Uterus (tissue), 4 donors: ENCODE data around the gene KANSL1. TPM values are rescaled to one million over a fixed set of nuclear protein-coding genes. Genes with fewer than 3 reads are reported as not detected.
"Not testable (repeated sequence)": the region's sequence is repeated elsewhere in the genome, so short reads cannot be mapped to it uniquely, and the experiment has no call there.

ENCODE experiments used
- DNase-seq, 2 donors: peaks; one replicate each; pipeline ENCODE4 v3.0.0-alpha.2; 2019 to 2020
- H3K27ac ChIP-seq, 2 donors: fragments of 200-600 bp; sonication (generic); 1 replicate in 1 of 2; 2 replicates in 1 of 2; pipeline ENCODE4 v1.5.1; 2016 to 2018
- H3K27me3 ChIP-seq, 2 donors: fragments of 200-600 bp; sonication (generic); one replicate each; pipeline ENCODE4 v1.5.1; 2018 to 2019; ENCODE audit warnings: control low read depth in 1 of 2
- H3K36me3 ChIP-seq, 2 donors: fragments of 200-600 bp; sonication (generic); one replicate each; pipeline ENCODE4 v1.5.1; 2019; ENCODE audit warnings: control low read depth in 1 of 2
- H3K4me1 ChIP-seq, 2 donors: fragments of 200-600 bp; sonication (generic); one replicate each; pipeline ENCODE4 v1.5.1; 2018 to 2019; ENCODE audit warnings: control low read depth in 1 of 2
- H3K4me3 ChIP-seq, 2 donors: fragments of 200-600 bp; sonication (generic); 1 replicate in 1 of 2; 2 replicates in 1 of 2; pipeline ENCODE4 v1.5.1; 2018 to 2019; ENCODE audit warnings: mild to moderate bottlenecking in 1 of 2
- H3K9me3 ChIP-seq, 2 donors: fragments of 200-600 bp; sonication (generic); one replicate each; pipeline ENCODE4 v1.5.1; 2019; ENCODE audit warnings: control low read depth in 1 of 2
- CTCF ChIP-seq, 4 experiments: fragments of 200-600 bp in 2 of 4; fragments of 450-650 bp in 2 of 4; sonication (generic) in 2 of 4; IDR thresholded peaks; one replicate each; pipeline ENCODE4 v1.5.1; 2016 to 2019; ENCODE audit warnings: antibody characterized with exemption in 4 of 4, mild to moderate bottlenecking in 2 of 4, moderate library complexity in 1 of 4
- POLR2A ChIP-seq, 2 donors: fragments of 450-650 bp; IDR thresholded peaks; one replicate each; pipeline ENCODE4 v1.6.1; 2016; ENCODE audit warnings: antibody characterized with exemption in 2 of 2, mild to moderate bottlenecking in 1 of 2, moderate library complexity in 1 of 2
- intact Hi-C: fragments of 100-400 bp; cut with DNase I; formaldehyde crosslinking; loops from one replicate; pipeline ENCODE4 v1.15.1; 2023; ENCODE audit warnings: low total_unique reads
- total RNA-seq, 4 donors: library from RNA; depleted of rRNA in 3 of 4; stranded (reverse); fragments of >200 nt in 3 of 4; gene quantifications; one replicate each; pipeline versions ENCODE4 v1.1.0 to v1.2.4, GENCODE V29; 2014 to 2023
- donor health status: DM: yes; HTN: yes; CAD: no.

KANSL1 gene
- total RNA-seq, 4 donors from 2014 or later = 55.8 to 192 (median 146) TPM

- no peak overlapping the region for H3K27ac ChIP-seq
Measured at GRCh38 chr17:46120078-46120477, 73.2 kb downstream of the KANSL1 start.

GRCh38 chr17:46118964-46119363 lies 74.3 kb downstream of the KANSL1 start:
- Histone ChIP-seq H3K9me3 (no peaks in the 10 kb centered on the region), H3K27ac (no peak overlapping the region), H3K27me3 (no peaks in the 10 kb centered on the region), H3K36me3 (no peaks in the 10 kb centered on the region), H3K4me3 (no peak overlapping the region), H3K4me1 (peaks cover 0 to 9% of the 10 kb centered on the region in 2 donors)
- intact Hi-C loops = no loop called here
- DNase-seq = no peak
- no peak for TF ChIP-seq CTCF (IDR thresholded peaks at IDR 0.05)
- TF ChIP-seq POLR2A (IDR thresholded peaks at IDR 0.05) = no peak

More at GRCh38 chr17:46120078-46120477, 73.2 kb downstream of the KANSL1 start:
- Histone ChIP-seq H3K4me1 (peaks cover 0 to 9% of the 10 kb centered on the region in 2 donors), H3K27me3 (no peaks in the 10 kb centered on the region), H3K9me3 (no peaks in the 10 kb centered on the region), H3K4me3 (no peak overlapping the region), H3K36me3 (no peaks in the 10 kb centered on the region)
- intact Hi-C loops = no loop called here
- no peak for TF ChIP-seq CTCF (IDR thresholded peaks at IDR 0.05)
- no peak for TF ChIP-seq POLR2A (IDR thresholded peaks at IDR 0.05)
- no peak for DNase-seq

DNA sequence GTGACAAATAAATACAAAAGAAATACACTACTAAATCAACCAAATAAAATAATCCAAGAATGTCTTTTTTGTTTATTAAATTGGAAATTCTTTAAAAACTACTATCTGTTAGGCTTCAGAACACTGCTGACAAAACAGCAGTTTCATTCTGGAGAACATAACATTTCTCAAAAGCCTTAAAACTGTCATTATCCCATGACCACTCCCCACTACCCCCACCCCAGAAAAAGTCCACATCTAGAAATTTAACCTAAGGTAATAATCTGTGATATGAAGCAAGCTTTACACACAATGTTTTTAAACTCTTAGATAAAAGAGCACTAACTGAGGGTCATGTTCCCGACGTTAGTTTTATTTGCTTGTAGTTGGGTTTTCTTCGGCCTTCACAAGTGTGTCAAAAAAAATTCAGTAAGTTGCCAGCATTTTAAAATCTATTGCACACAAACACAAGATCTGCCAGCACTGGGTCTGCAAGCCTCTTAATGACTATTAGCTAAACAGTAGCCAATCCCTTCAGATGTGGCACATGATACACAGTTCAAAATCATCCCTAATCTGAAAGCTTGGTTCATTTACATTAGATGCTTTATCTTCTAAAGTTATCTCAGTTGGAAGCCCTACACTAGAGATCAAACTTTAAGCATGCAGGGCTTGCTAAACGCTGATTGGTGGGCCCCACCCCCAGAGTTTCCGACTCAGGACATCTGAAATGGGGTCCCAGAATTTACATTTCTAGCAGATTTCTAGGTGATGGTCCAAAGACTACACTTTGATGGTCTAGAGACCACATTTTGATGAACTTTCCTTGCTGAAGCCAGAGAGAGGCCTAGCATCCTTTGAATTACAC lies 75.2 kb downstream of the KANSL1 start:
- TF ChIP-seq CTCF (IDR thresholded peaks at IDR 0.05) (no peak), POLR2A (IDR thresholded peaks at IDR 0.05) (no peak)
- H3K36me3 ChIP-seq = no peaks in the 10 kb centered on the region
- no peaks in the 10 kb centered on the region for H3K27me3 ChIP-seq
- H3K4me1 ChIP-seq = peaks cover 0 to 9% of the 10 kb centered on the region in 2 donors
- DNase-seq = no peak
- no peaks in the 10 kb centered on the region for H3K9me3 ChIP-seq
- H3K4me3 ChIP-seq = no peak overlapping the region
- intact Hi-C loops = no loop called here
- H3K27ac ChIP-seq = peak overlapping the region in 1 of 2 donors; percentile 36

- TF ChIP-seq POLR2A (IDR thresholded peaks at IDR 0.05) (no peak), CTCF (IDR thresholded peaks at IDR 0.05) (no peak)
- H3K4me1 ChIP-seq = peaks cover 0 to 9% of the 10 kb centered on the region in 2 donors
- H3K27ac ChIP-seq = peak overlapping the region in 1 of 2 donors; percentile 36
Measured at GRCh38 chr17:46117117-46117516, 76.1 kb downstream of the KANSL1 start.

GRCh38 chr17:46115699-46116098 lies 77.5 kb downstream of the KANSL1 start:
- no peaks in the 10 kb centered on the region for H3K36me3 ChIP-seq
- H3K4me1 ChIP-seq = peaks cover 0 to 9% of the 10 kb centered on the region in 2 donors
- H3K4me3 ChIP-seq = no peak overlapping the region
- no peak for TF ChIP-seq POLR2A (IDR thresholded peaks at IDR 0.05)
- TF ChIP-seq CTCF (IDR thresholded peaks at IDR 0.05) = no peak
- no peak for DNase-seq
- intact Hi-C loops = no loop called here
- H3K9me3 ChIP-seq = no peaks in the 10 kb centered on the region
- no peaks in the 10 kb centered on the region for H3K27me3 ChIP-seq
- H3K27ac ChIP-seq = peak overlapping the region in 1 of 2 donors; percentile 35

More at GRCh38 chr17:46117117-46117516, 76.1 kb downstream of the KANSL1 start:
- Histone ChIP-seq H3K27me3 (no peaks in the 10 kb centered on the region), H3K36me3 (no peaks in the 10 kb centered on the region), H3K9me3 (no peaks in the 10 kb centered on the region), H3K4me3 (no peak overlapping the region)
- no peak for DNase-seq
- intact Hi-C loops = no loop called here

GRCh38 chr17:46111236-46111635 lies 82.0 kb downstream of the KANSL1 start:
- H3K27ac ChIP-seq, intact Hi-C loops: not testable (repeated sequence)

More at GRCh38 chr17:46111236-46111635, 82.0 kb downstream of the KANSL1 start:
- DNase-seq, H3K36me3 ChIP-seq, H3K27me3 ChIP-seq, H3K9me3 ChIP-seq, H3K4me3 ChIP-seq: not testable (repeated sequence)
- peaks cover 0 to 26% of the 10 kb centered on the region in 2 donors for H3K4me1 ChIP-seq
